ENCODE data around the gene NID1. TPM values are rescaled to one million over a fixed set of nuclear protein-coding genes. Genes with fewer than 3 reads are reported as not detected.

The NID1 gene
- total and polyA plus RNA-seq, 2 of the 4 experiments (the other 2 are of a cell fraction): 21.9 to 83.3 TPM

GRCh38 chr1:235947989-235948388, 116.9 kb downstream of the NID1 start:
- Histone ChIP-seq H3K4me3 (ENCODE audit: insufficient read depth, low read depth, low read length) (no peak overlapping the region), H3K9ac (ENCODE audit: low read depth, low read length) (no peak overlapping the region), H3K4me2 (ENCODE audit: low read depth, low read length) (no peak overlapping the region), H2AK5ac (ENCODE audit: low read depth, low read length) (peak overlapping the region; percentile 53; the same call in 1 of the 2 replicates), H2BK15ac (ENCODE audit: low read depth, low read length) (no peak overlapping the region; the same call in 2 of the 3 replicates), H3K9me3 (ENCODE audit: control insufficient read depth, insufficient read depth, low read length) (peaks cover 12% of the 10 kb centered on the region), H3K27ac (ENCODE audit: insufficient read depth, low read length) (no peak overlapping the region), H4K91ac (ENCODE audit: insufficient read depth, low read depth, low read length) (no peak overlapping the region), H3K14ac (replicated peaks; ENCODE audit: low read depth, low read length) (no peak overlapping the region), H4K5ac (ENCODE audit: low read depth, low read length) (no peak overlapping the region), H3K4me1 (ENCODE audit: control insufficient read depth, insufficient read depth, low read length) (peaks cover 4% of the 10 kb centered on the region), H3K18ac (ENCODE audit: low read depth, low read length) (no peak overlapping the region), H3K4ac (ENCODE audit: low read depth, low read length) (peak overlapping the region; percentile 19; the same call in 1 of the 2 replicates), H3K27me3 (ENCODE audit: control insufficient read depth, insufficient read depth, low read length) (peaks cover 7% of the 10 kb centered on the region), H2BK5ac (ENCODE audit: low read depth, low read length, poor library complexity, severe bottlenecking) (no peak overlapping the region), H4K20me1 (ENCODE audit: insufficient read depth, low read length) (no peaks in the 10 kb centered on the region), H3K56ac (ENCODE audit: extremely low read depth, insufficient read depth, low read length) (no peak overlapping the region), H2AFZ (replicated peaks; ENCODE audit: low read length, poor library complexity) (no peak overlapping the region), H2BK120ac (ENCODE audit: low read depth, low read length) (no peak overlapping the region), H3K36me3 (ENCODE audit: control insufficient read depth, insufficient read depth, low read length) (no peaks in the 10 kb centered on the region), H3K9me1 (ENCODE audit: insufficient read depth, low read length) (peaks cover 4% of the 10 kb centered on the region), H3K23ac (ENCODE audit: low read depth, low read length) (no peak overlapping the region), H4K8ac (ENCODE audit: low read depth in 2 of 2, low read length in 2 of 2) (no peak overlapping the region), H2AK9ac (replicated peaks; ENCODE audit: low read depth, low read length, poor library complexity) (no peak overlapping the region), H2BK20ac (ENCODE audit: low read depth, low read length) (no peak overlapping the region), H3K79me1 (ENCODE audit: low read depth in 1 of 2, low read length in 2 of 2) (no peaks in the 10 kb centered on the region)
- no peak for ATAC-seq (ENCODE audit: low read depth)
- intact Hi-C loops (cut with micrococcal nuclease) (no loop called here), in situ Hi-C loops (cut with MboI; ENCODE audit: low sequenced_read_pairs) (no loop called here), dilution Hi-C loops (cut with HindIII; ENCODE audit: low sequenced_read_pairs, unreplicated experiment) (no loop called here)
- ChIA-PET POLR2A (ENCODE audit: unreplicated experiment) (no interaction called here), CTCF (interaction anchor here (0.6 kb wide), 1 partner anchor 131 kb away, joined by 3 read pairs; no protein-coding TSS in a partner anchor)
- BruUV-seq (replicated peaks): no TSS peak
- 93% methylated on average over 3 of the region's 7 CpGs; no CpG with 5 or more reads in 1 of the 2 experiments for WGBS, 2 experiments (ENCODE audit: extremely low coverage in 2 of 2, insufficient read length in 1 of 2)
- TF ChIP-seq MAFK (IDR thresholded peaks at IDR 0.05; ENCODE audit: low read depth, low read length) (no peak), FOS (IDR thresholded peaks at IDR 0.05; ENCODE audit: low read depth, low read length) (no peak), RCOR1 (IDR thresholded peaks at IDR 0.05; ENCODE audit: insufficient replicate concordance, low read length) (no peak), RFX5 (IDR thresholded peaks at IDR 0.05; ENCODE audit: low read depth, low read length) (no peak), POLR2A (IDR thresholded peaks at IDR 0.05; ENCODE audit: low read depth, low read length) (no peak), MAZ (IDR thresholded peaks at IDR 0.05; ENCODE audit: borderline replicate concordance, low read depth, low read length) (no peak), RAD21 (IDR thresholded peaks at IDR 0.05; ENCODE audit: low read length) (no peak), ELK1 (IDR thresholded peaks at IDR 0.05; ENCODE audit: borderline replicate concordance, low read depth, low read length) (no peak), BHLHE40 (IDR thresholded peaks at IDR 0.05; ENCODE audit: low read depth, low read length) (no peak), NFE2L2 (IDR thresholded peaks at IDR 0.05; ENCODE audit: low read depth, low read length) (no peak), SMC3 (IDR thresholded peaks at IDR 0.05; ENCODE audit: low read depth, low read length) (no peak), MXI1 (IDR thresholded peaks at IDR 0.05; ENCODE audit: borderline replicate concordance, low read depth, low read length) (no peak), CEBPB (IDR thresholded peaks at IDR 0.05; ENCODE audit: low read depth, low read length) (no peak), CHD1 (IDR thresholded peaks at IDR 0.05; ENCODE audit: low read depth, low read length) (no peak)
- TF ChIP-seq, protein P1, sequence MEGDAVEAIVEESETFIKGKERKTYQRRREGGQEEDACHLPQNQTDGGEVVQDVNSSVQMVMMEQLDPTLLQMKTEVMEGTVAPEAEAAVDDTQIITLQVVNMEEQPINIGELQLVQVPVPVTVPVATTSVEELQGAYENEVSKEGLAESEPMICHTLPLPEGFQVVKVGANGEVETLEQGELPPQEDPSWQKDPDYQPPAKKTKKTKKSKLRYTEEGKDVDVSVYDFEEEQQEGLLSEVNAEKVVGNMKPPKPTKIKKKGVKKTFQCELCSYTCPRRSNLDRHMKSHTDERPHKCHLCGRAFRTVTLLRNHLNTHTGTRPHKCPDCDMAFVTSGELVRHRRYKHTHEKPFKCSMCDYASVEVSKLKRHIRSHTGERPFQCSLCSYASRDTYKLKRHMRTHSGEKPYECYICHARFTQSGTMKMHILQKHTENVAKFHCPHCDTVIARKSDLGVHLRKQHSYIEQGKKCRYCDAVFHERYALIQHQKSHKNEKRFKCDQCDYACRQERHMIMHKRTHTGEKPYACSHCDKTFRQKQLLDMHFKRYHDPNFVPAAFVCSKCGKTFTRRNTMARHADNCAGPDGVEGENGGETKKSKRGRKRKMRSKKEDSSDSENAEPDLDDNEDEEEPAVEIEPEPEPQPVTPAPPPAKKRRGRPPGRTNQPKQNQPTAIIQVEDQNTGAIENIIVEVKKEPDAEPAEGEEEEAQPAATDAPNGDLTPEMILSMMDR (conservative IDR thresholded peaks at IDR 0.05; ENCODE audit: low read depth, low read length): no peak
- TF ChIP-seq, protein P2, sequence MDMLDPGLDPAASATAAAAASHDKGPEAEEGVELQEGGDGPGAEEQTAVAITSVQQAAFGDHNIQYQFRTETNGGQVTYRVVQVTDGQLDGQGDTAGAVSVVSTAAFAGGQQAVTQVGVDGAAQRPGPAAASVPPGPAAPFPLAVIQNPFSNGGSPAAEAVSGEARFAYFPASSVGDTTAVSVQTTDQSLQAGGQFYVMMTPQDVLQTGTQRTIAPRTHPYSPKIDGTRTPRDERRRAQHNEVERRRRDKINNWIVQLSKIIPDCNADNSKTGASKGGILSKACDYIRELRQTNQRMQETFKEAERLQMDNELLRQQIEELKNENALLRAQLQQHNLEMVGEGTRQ (IDR thresholded peaks at IDR 0.05; ENCODE audit: low read depth, low read length): no peak
- no peak for DNase-seq
